K562 (cell line): ENCODE measurements around the gene NUDT6. TPM values are rescaled to one million over a fixed set of nuclear protein-coding genes. Genes with fewer than 3 reads are reported as not detected.

Source experiments
- ADNP ChIP-seq: fragments of 200-800 bp; sonication (Bioruptor generic); IDR thresholded peaks from 2 replicates; pipeline ENCODE4 v1.6.1; 2016; ENCODE audit warnings: missing genetic modification characterization, missing compliant biosample characterization
- BCL6 ChIP-seq: fragments of 250-450 bp; sonication (Bioruptor Pico); IDR thresholded peaks from 2 replicates; pipeline ENCODE4 v1.4.0; 2020
- CREM ChIP-seq: IDR thresholded peaks from 2 replicates; pipeline ENCODE4 v1.6.1; 2014; ENCODE audit warnings: antibody characterized with exemption, low read depth
- CXXC5 ChIP-seq: fragments of 250-450 bp; sonication (Bioruptor Pico); IDR thresholded peaks from 2 replicates; pipeline ENCODE4 v1.8.0; 2022; ENCODE audit warnings: inconsistent platforms, mild to moderate bottlenecking, moderate library complexity
- GMEB1 ChIP-seq: fragments of 250-450 bp; sonication (Bioruptor Pico); IDR thresholded peaks from 2 replicates; pipeline ENCODE4 v1.4.0; 2020; ENCODE audit warnings: mild to moderate bottlenecking
- IFI16 ChIP-seq: fragments of 250-450 bp; sonication (Bioruptor Pico); IDR thresholded peaks from 2 replicates; pipeline ENCODE4 v2.1.2; 2022; ENCODE audit warnings: mild to moderate bottlenecking, inconsistent platforms
- JUNB ChIP-seq: fragments of 450-650 bp; formaldehyde crosslinking; conservative IDR thresholded peaks from 2 replicates; pipeline ENCODE4 v1.4.0; 2020; ENCODE audit warnings: mild to moderate bottlenecking
- KLF13 ChIP-seq: fragments of 450-650 bp; IDR thresholded peaks from 2 replicates; pipeline ENCODE4 v1.6.1; 2016; ENCODE audit warnings: missing genetic modification characterization, low read depth, mild to moderate bottlenecking, missing compliant biosample characterization, moderate library complexity, borderline replicate concordance
- MAFK ChIP-seq: IDR thresholded peaks from 2 replicates; pipeline ENCODE4 v1.6.1; 2011; ENCODE audit warnings: low read length, improper control_type of control experiment
- NFIC ChIP-seq: fragments of 450-650 bp; IDR thresholded peaks from 2 replicates; pipeline ENCODE4 v1.6.1; 2017; ENCODE audit warnings: mild to moderate bottlenecking, inconsistent platforms
- NRF1 ChIP-seq, 2 experiments: fragments of 450-650 bp; IDR thresholded peaks in 1 of 2; conservative IDR thresholded peaks in 1 of 2; 2 replicates each; pipeline ENCODE4 v1.6.1; 2014; ENCODE audit warnings: mild to moderate bottlenecking in 2 of 2
- PPARD ChIP-seq: fragments of 250-450 bp; sonication (Bioruptor Pico); IDR thresholded peaks from 2 replicates; pipeline ENCODE4 v1.8.0; 2022; ENCODE audit warnings: inconsistent platforms, mild to moderate bottlenecking, moderate library complexity
- PRPF4 ChIP-seq: fragments of 200-400 bp; formaldehyde crosslinking; IDR thresholded peaks from one replicate; pipeline ENCODE4 v1.6.1; 2017; ENCODE audit warnings: low read length, low read depth, mild to moderate bottlenecking; ENCODE audit not compliant: insufficient read depth, poor library complexity, severe bottlenecking
- PTRF ChIP-seq: fragments of 450-650 bp; IDR thresholded peaks from 2 replicates; pipeline ENCODE4 v1.6.1; 2016; ENCODE audit warnings: mild to moderate bottlenecking, missing genetic modification characterization, missing compliant biosample characterization
- REST ChIP-seq, 2 experiments: fragments of 450-650 bp; formaldehyde crosslinking in 1 of 2; IDR thresholded peaks; 2 replicates each; pipeline versions ENCODE4 v1.4.0 to v1.6.1; 2014 to 2020; ENCODE audit warnings: mild to moderate bottlenecking in 2 of 2, borderline replicate concordance in 1 of 2, low read depth in 1 of 2
- SIN3B ChIP-seq: fragments of 450-650 bp; IDR thresholded peaks from 2 replicates; pipeline ENCODE4 v1.6.1; 2017; ENCODE audit warnings: low read depth, mild to moderate bottlenecking, moderate library complexity
- SMAD3 ChIP-seq: fragments of 450-650 bp; formaldehyde crosslinking; conservative IDR thresholded peaks from 2 replicates; pipeline ENCODE4 v1.4.0; 2020; ENCODE audit warnings: mild to moderate bottlenecking
- ZFPM2 ChIP-seq: fragments of 250-450 bp; sonication (Bioruptor Pico); IDR thresholded peaks from 2 replicates; pipeline ENCODE4 v1.5.1; 2022; ENCODE audit warnings: mild to moderate bottlenecking
- ZNF143 ChIP-seq: sonication (generic); formaldehyde crosslinking; IDR thresholded peaks from 2 replicates; pipeline ENCODE4 v1.9.0; 2022; ENCODE audit warnings: mild to moderate bottlenecking, missing genetic modification reagents
- ZNF174 ChIP-seq: fragments of 250-450 bp; sonication (Bioruptor Pico); IDR thresholded peaks from 2 replicates; pipeline ENCODE4 v1.4.0; 2020; ENCODE audit warnings: mild to moderate bottlenecking
- polyA plus RNA-seq, 8 experiments: library from polyadenylated mRNA; depleted of rRNA in 4 of 8; stranded (reverse) in 5 of 8; unstranded in 3 of 8; fragments of >200 nt; fragmentation: Nextera tagmentation in 2 of 8; fragmentation: Illumina TruSeq in 1 of 8; extraction: Ambion mirVana in 2 of 8; extraction: Trizol in 1 of 8; gene quantifications; 2 replicates each; pipeline versions ENCODE4 v1.2.1 to v1.2.3, GENCODE V29; 2011 to 2014; ENCODE audit warnings: inconsistent platforms in 1 of 8, missing spikeins in 1 of 8
- total RNA-seq, 7 experiments: library from RNA; depleted of rRNA in 6 of 7; stranded (reverse); fragments of >200 nt in 6 of 7; fragmentation: Illumina TruSeq in 2 of 7; extraction: Trizol in 2 of 7; gene quantifications; 2 replicates each; pipeline versions ENCODE4 v1.2.1 to v1.2.3, GENCODE V29; 2011 to 2021; ENCODE audit warnings: low replicate concordance in 1 of 7

The NUDT6 gene
- total and polyA plus RNA-seq, 9 of the 15 experiments (the other 6 are each of a cell fraction or from before 2014, with no cell fraction given) = 9.4 to 18.1 (median 13.4) TPM

GRCh38 chr4:122922877-122923511 is 597 bp upstream of the NUDT6 start (continued):
- peak; percentile 74 to 79 for TF ChIP-seq NRF1 (conservative IDR thresholded peaks at IDR 0.05 in 1 of 2, IDR thresholded peaks at IDR 0.05 in 1 of 2)
- TF ChIP-seq ZNF174 = no peak
- no peak for TF ChIP-seq IFI16 (CRISPR knock-in tag)
- no peak for TF ChIP-seq JUNB (CRISPR knock-in tag)
- TF ChIP-seq CREM = peak; percentile 81
- TF ChIP-seq ADNP (tag) = no peak
- TF ChIP-seq GMEB1 = 0 out of 2 replicates have a peak, but pooled peaks have one; percentile 7
- no peak for TF ChIP-seq BCL6 (CRISPR knock-in tag)
- TF ChIP-seq PPARD (CRISPR knock-in tag) = no peak
- no peak for TF ChIP-seq PRPF4
- TF ChIP-seq ZNF143 = no peak
- no peak for TF ChIP-seq REST (IDR thresholded peaks at IDR 0.05; ENCODE audit: borderline replicate concordance)
- TF ChIP-seq REST (CRISPR knock-in tag; IDR thresholded peaks at IDR 0.05; ENCODE audit: low read depth) = no peak
- TF ChIP-seq PTRF = no peak
- peak; percentile 79 for TF ChIP-seq NFIC
- peak; percentile 91 for TF ChIP-seq MAFK
- peak; percentile 71; the same call in 1 of the 2 replicates for TF ChIP-seq KLF13 (tag)
- TF ChIP-seq ZFPM2 (CRISPR knock-in tag) = no peak
- TF ChIP-seq CXXC5 = peak; percentile 40
- peak; percentile 60; the same call in 1 of the 2 replicates for TF ChIP-seq SIN3B
- no peak for TF ChIP-seq SMAD3 (CRISPR knock-in tag)
